ENCODE results near the gene OGFOD3.
A peak's percentile ranks its signal among the peaks of the same experiment; 100 is the strongest.

- TF ChIP-seq CTCF (IDR thresholded peaks at IDR 0.05) (no peak), POLR2A (IDR thresholded peaks at IDR 0.05) (peak in 1 of 2 donors; percentile 62)
These were observed 32.1 kb upstream of the OGFOD3 start, which contains the start of gene CYBC1 for GRCh38 chr17:82450357-82451106.
